22Rv1 (cell line): ENCODE data around the gene ABTB2.

Experiments used
- H3K27ac ChIP-seq: fragments of 450-650 bp; 2 replicates; pipeline ENCODE4 v1.5.1; 2017
- ZFX ChIP-seq: fragments of 450-650 bp; IDR thresholded peaks from 2 replicates; pipeline ENCODE4 v1.6.1; 2017; ENCODE audit warnings: antibody characterized with exemption, borderline replicate concordance
- TF ChIP-seq, protein P1 (sequence below): fragments of 450-650 bp; IDR thresholded peaks from 2 replicates; pipeline ENCODE4 v1.5.1; 2017; ENCODE audit warnings: mild to moderate bottlenecking

ABTB2 gene

DNA sequence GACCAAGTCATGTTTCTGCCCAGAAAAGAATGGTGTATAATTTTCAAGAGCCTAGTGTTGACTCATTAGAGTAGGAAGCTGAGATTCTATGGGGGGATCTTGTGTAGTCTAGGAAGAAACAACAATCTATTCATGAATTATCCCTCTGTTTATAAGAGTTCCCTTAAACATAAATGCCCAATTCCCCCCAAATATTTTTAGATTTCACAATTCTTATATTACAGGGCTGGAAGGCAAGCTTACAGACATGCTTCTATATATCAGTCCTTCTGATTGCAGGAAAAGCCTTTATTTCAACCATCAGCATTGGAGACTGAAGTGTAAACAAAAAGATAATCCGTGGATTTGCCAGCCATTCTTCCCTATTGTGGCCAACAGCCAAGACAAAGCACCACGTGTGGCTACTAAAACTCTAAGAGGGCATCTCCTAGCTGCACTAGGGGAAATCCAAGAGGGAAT lies 181.0 kb downstream of the ABTB2 start:
- TF ChIP-seq ZFX = no peak
- TF ChIP-seq, protein P1, sequence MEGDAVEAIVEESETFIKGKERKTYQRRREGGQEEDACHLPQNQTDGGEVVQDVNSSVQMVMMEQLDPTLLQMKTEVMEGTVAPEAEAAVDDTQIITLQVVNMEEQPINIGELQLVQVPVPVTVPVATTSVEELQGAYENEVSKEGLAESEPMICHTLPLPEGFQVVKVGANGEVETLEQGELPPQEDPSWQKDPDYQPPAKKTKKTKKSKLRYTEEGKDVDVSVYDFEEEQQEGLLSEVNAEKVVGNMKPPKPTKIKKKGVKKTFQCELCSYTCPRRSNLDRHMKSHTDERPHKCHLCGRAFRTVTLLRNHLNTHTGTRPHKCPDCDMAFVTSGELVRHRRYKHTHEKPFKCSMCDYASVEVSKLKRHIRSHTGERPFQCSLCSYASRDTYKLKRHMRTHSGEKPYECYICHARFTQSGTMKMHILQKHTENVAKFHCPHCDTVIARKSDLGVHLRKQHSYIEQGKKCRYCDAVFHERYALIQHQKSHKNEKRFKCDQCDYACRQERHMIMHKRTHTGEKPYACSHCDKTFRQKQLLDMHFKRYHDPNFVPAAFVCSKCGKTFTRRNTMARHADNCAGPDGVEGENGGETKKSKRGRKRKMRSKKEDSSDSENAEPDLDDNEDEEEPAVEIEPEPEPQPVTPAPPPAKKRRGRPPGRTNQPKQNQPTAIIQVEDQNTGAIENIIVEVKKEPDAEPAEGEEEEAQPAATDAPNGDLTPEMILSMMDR = no peak

DNA sequence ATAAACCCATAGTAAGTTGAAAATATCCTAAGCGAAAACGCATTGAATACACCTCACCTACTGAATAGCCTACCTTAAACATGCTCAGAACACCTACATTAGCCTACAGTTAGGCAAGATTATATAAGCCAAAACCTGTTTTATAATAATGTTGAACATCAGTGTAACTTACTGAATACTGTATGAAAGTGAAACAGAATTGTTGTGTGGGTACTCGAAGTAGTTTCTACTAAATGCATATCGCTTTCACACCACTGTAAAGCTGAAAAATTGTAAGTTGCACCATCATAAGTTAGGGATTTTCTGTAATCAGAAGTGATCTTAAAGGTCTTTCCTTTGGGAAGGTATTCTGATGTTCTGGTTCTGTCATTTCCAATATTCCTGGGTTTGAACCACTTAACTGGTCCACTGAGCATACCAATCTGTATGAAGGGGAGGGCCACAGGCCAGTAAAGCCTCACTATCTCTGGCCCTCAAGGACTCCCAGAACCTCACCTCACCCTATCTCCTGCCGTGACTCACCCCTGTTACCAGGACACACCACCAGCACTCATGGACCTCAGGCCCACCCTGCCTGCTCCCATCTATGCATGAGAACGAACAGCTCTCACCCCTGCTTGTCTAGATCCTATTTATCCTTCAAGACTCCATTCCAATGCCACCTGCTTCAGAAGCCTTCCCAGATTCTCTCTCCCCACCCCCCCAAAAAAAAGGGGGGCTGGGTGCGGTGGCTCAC lies 182.4 kb downstream of the ABTB2 start:
- no peak for TF ChIP-seq ZFX
- TF ChIP-seq, protein P1 = no peak
- H3K27ac ChIP-seq = no peak overlapping the region

More for the DNA sequence above, 181.0 kb downstream of the ABTB2 start:
- H3K27ac ChIP-seq = no peak overlapping the region

DNA sequence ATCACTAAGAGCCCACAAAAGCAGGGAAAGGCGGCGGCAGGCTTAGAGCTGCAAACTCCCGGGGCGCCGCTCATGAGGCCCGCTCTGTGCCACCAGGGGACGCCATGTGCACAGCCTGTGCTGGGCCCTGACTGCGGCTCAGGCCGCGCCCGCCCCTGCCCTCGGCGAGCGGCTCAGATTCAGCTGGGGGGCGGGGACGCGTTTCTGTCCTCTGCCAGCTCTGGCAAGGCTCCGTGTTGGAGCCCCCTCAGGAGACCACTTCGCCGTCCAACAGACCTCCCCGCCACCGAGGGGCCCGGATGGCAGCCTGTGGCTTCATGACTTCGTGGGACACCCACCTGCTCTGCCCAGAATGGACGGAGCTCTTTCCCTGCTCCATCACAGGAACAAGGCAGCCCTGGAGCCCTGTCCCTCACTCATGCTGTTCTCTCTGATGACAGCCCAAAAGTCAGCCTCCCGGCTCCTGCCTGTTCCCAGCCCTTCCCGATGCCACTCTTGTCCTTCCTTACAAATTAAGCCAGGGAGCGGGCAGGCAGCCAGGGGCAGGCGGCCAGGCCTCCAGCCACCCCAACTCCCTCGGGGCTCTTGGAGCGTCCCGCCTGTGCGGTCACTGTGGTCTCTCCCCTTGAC lies 183.3 kb downstream of the ABTB2 start:
- H3K27ac ChIP-seq = no peak overlapping the region
- no peak for TF ChIP-seq ZFX
- TF ChIP-seq, protein P1 = peak; percentile 98

DNA sequence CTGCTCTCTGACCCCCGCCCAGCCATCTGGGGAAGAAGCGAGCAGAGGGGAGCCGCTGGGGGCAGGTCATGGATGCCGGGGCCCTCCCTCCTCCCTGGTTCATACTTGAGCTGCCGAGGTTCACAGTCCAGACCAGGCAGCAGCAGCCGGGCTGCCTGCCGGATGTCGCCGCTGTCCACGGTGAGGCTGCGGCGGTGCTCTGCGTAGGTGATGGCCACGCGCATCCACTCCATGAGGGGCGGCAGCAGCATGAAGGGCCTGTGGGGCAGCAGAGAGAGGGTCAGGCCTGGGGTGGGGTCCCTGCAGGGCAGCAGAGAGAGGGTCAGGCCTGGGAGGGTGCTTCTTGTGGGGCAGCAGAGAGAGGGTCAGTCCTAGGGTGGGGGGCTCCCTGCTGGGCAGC lies 184.8 kb downstream of the ABTB2 start:
- no peak overlapping the region for H3K27ac ChIP-seq
- no peak for TF ChIP-seq ZFX
- TF ChIP-seq, protein P1 = no peak

DNA sequence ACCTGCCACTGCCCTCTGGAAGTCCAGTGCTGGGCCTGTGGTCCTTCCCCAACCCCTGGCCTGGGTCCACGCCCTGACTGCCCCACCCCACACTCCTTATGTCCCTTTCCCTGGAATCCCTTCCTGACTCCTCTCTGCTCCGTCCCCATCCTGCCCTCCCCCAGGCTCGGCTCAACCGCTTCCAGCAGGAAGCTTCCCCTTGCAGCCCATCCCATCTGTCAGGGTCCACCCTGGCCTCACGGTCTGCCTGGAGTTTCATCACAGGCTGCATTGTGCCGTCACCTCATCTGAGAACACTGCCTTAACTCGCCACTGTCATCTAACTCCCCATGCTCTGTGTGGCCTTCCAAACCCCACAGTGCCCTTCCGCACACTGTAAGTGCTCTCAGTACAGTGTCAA lies 188.1 kb downstream of the ABTB2 start:
- TF ChIP-seq, protein P1 = no peak
- no peak for TF ChIP-seq ZFX
- H3K27ac ChIP-seq = no peak overlapping the region

DNA sequence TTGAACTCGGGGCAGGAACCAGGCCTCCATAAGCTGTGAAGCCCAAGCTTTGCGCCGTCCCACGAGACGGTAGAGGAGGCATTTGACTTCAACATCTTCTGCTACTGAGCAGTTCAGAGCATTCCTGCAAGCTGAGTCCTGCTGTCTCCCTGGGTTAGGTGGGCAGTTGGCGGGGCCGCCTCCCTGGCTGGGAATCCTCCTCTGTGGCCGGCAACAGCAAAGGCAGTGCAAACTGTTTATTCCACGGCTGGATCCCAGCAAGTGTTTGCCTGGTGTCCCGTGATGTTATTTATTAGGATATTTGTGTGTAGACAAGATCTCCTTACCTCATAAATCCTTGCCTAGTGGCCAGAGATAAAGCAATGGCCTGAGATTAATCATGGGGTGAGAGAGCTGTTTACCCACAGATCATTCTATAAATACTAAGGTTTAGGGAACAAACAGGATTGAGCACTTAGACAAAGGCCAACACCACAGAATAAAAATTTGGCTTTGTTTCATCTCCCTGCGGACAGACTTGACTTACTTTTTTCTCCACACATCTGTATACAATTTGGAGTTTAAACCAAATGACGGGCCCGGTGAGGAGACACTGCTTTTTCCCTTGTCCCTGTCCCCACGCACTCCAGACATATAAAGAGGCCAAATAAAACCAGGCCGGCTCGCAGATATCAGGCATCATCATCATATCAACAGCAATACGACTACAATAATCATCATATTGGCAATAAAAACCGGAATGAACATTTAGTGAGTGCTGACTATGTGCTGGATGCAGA lies 189.0 kb downstream of the ABTB2 start:
- peak overlapping the region; percentile 51 for H3K27ac ChIP-seq

More for the DNA sequence above, 189.0 kb downstream of the ABTB2 start:
- no peak for TF ChIP-seq ZFX
- TF ChIP-seq, protein P1 = no peak
